ENCODE data around the gene APC.

DNA sequence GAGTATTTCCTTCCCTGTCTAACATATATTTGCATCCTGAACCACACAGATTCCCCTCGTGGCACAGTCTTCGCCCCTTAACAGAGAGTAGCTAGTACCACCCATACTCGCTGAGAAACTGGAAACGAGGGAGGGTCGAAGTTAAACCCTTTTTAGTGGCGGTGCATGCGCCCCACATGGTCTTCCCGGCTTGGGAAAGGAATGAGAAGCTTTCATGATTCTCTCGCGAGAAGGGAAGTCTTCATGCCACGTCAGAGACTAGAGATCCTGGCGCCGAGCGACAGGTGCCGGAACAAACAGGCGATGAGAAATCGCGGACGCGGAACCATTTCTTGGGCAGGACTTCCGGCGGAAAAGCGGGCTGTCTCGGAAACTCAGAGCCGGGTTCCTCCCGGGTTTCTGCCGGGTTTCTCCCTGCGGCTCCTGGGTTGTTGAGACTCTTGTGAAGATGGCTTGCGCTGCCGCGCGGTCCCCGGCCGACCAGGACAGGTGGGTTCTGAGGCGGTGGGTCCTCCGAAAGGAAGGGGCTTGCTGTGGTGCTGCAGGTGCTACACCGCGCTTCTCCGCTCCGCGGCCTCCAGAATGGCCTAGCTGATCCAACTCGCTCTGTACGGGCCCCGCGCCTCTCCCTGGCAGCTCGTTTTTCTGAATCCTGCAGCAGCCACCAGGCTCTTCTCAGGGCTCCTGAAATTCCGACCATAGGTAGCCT is 123.4 kb downstream of the APC start, which contains the start of gene SRP19:
- TF ChIP-seq, protein P1, sequence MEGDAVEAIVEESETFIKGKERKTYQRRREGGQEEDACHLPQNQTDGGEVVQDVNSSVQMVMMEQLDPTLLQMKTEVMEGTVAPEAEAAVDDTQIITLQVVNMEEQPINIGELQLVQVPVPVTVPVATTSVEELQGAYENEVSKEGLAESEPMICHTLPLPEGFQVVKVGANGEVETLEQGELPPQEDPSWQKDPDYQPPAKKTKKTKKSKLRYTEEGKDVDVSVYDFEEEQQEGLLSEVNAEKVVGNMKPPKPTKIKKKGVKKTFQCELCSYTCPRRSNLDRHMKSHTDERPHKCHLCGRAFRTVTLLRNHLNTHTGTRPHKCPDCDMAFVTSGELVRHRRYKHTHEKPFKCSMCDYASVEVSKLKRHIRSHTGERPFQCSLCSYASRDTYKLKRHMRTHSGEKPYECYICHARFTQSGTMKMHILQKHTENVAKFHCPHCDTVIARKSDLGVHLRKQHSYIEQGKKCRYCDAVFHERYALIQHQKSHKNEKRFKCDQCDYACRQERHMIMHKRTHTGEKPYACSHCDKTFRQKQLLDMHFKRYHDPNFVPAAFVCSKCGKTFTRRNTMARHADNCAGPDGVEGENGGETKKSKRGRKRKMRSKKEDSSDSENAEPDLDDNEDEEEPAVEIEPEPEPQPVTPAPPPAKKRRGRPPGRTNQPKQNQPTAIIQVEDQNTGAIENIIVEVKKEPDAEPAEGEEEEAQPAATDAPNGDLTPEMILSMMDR (IDR thresholded peaks at IDR 0.05): no peak
- no peak for TF ChIP-seq POLR2A (IDR thresholded peaks at IDR 0.05)

All from testis (tissue), 2 donors.